ENCODE data around the gene RGS5.

DNA sequence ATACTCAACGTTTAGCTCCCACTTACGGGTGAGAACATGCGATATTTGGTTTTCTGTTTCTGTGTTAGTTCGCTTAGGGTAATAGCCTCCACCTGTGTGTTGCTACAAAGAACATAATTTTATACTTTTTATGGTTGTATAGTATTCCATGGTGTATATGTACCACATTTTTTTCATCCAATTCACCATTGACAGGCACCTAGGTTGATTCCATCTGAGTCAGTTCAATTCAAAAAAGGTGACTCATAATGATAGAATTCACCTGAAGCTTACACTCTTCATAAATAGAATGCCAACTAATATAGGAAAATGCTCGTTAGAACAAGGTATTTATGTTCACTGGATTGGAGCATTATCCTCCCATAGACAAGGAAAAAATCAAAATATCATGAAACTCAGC is 95.1 kb downstream of the RGS5 start:
- TF ChIP-seq, protein P1, sequence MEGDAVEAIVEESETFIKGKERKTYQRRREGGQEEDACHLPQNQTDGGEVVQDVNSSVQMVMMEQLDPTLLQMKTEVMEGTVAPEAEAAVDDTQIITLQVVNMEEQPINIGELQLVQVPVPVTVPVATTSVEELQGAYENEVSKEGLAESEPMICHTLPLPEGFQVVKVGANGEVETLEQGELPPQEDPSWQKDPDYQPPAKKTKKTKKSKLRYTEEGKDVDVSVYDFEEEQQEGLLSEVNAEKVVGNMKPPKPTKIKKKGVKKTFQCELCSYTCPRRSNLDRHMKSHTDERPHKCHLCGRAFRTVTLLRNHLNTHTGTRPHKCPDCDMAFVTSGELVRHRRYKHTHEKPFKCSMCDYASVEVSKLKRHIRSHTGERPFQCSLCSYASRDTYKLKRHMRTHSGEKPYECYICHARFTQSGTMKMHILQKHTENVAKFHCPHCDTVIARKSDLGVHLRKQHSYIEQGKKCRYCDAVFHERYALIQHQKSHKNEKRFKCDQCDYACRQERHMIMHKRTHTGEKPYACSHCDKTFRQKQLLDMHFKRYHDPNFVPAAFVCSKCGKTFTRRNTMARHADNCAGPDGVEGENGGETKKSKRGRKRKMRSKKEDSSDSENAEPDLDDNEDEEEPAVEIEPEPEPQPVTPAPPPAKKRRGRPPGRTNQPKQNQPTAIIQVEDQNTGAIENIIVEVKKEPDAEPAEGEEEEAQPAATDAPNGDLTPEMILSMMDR (IDR thresholded peaks at IDR 0.05) = no peak
- no peak for TF ChIP-seq EZH2 (IDR thresholded peaks at IDR 0.05; ENCODE audit: borderline replicate concordance, insufficient read depth, low read depth, low read length, poor library complexity, severe bottlenecking)

Measured in B cell (primary cell).